HUES6 (cell line): Measurements from ENCODE around the gene SEMA4D.
A peak's percentile ranks its signal among the peaks of the same experiment; 100 is the strongest.
"Not testable (repeated sequence)": the region's sequence is repeated elsewhere in the genome, so short reads cannot be mapped to it uniquely, and the experiment has no call there.

Experiments used
- H3K27ac ChIP-seq: 2 replicates; pipeline ENCODE4 v1.7.0; 2013; ENCODE audit warnings: low read depth, mild to moderate bottlenecking, low read length, inconsistent platforms
- H3K27me3 ChIP-seq: 2 replicates; pipeline ENCODE4 v1.6.1; 2013; ENCODE audit warnings: low read length; ENCODE audit not compliant: control insufficient read depth, insufficient read depth
- H3K36me3 ChIP-seq: 2 replicates; pipeline ENCODE4 v1.6.1; 2013; ENCODE audit warnings: low read length; ENCODE audit not compliant: control insufficient read depth, insufficient read depth
- H3K4me1 ChIP-seq: 2 replicates; pipeline ENCODE4 v1.6.1; 2013; ENCODE audit warnings: low read length; ENCODE audit not compliant: control insufficient read depth, insufficient read depth
- H3K4me3 ChIP-seq: 2 replicates; pipeline ENCODE4 v1.5.1; 2013; ENCODE audit warnings: low read depth, low read length
- H3K9ac ChIP-seq: one replicate; pipeline ENCODE4 v1.6.1; 2013; ENCODE audit warnings: mild to moderate bottlenecking, low read length
- H3K9me3 ChIP-seq: 2 replicates; pipeline ENCODE4 v1.6.1; 2013; ENCODE audit warnings: low read depth, low read length; ENCODE audit not compliant: control insufficient read depth, insufficient read depth

The SEMA4D gene

DNA sequence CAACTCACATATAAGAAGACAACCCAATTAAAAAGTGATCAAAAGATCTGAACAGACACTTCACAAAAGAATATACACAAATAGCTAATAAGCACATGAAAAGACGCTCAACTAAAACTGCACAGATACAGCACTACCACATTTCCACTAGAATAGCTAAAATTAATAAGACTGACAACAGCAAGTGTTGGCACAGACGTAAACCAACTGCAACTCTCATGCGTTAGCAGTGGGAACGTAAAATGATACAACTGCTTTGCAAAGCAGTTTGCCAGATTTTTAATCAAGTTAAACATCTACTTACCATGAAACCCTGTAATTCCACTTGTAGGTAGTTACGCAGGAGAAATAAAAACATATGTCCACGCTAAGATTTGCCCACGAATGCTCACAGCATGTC, 9.0 kb downstream of the SEMA4D start:
- Histone ChIP-seq H3K36me3 (peaks cover 3% of the 10 kb centered on the region; the same call in 1 of the 2 replicates), H3K9me3 (no peaks in the 10 kb centered on the region), H3K4me1 (peaks cover 29% of the 10 kb centered on the region), H3K27ac (no peak overlapping the region), H3K4me3 (no peak overlapping the region), H3K27me3 (no peaks in the 10 kb centered on the region), H3K9ac (no peak overlapping the region)

DNA sequence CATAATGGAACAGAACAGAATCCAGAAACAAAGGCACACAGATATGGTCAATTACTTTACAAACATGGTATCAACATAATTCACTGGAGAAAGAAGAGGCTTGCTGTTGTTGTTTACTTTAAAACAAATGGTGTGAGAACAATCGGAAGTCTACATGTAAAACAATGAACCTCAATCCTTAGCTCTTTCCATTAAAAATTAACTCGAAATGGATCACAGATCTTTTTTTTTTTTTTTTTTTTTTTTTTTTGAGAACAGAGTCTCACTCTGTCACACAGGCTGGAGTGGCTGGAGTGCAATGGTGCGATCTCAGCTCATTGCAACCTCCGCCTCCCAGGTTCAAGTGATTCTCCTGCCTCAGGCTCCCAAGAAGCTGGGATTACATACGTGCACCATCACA, 9.8 kb downstream of the SEMA4D start:
- H3K9me3 ChIP-seq: no peaks in the 10 kb centered on the region
- no peak overlapping the region for H3K27ac ChIP-seq
- peaks cover 3% of the 10 kb centered on the region; the same call in 1 of the 2 replicates for H3K36me3 ChIP-seq
- no peak overlapping the region for H3K4me3 ChIP-seq
- peaks cover 21% of the 10 kb centered on the region for H3K4me1 ChIP-seq
- H3K9ac ChIP-seq: no peak overlapping the region
- H3K27me3 ChIP-seq: no peaks in the 10 kb centered on the region

- Histone ChIP-seq H3K27me3 (no peaks in the 10 kb centered on the region), H3K4me3 (no peak overlapping the region), H3K9me3 (no peaks in the 10 kb centered on the region), H3K27ac (no peak overlapping the region), H3K4me1 (peaks cover 19% of the 10 kb centered on the region), H3K36me3 (peaks cover 3% of the 10 kb centered on the region; the same call in 1 of the 2 replicates), H3K9ac (no peak overlapping the region)
Observed at GRCh38 chr9:89486681-89487080, 11.2 kb downstream of the SEMA4D start.

DNA sequence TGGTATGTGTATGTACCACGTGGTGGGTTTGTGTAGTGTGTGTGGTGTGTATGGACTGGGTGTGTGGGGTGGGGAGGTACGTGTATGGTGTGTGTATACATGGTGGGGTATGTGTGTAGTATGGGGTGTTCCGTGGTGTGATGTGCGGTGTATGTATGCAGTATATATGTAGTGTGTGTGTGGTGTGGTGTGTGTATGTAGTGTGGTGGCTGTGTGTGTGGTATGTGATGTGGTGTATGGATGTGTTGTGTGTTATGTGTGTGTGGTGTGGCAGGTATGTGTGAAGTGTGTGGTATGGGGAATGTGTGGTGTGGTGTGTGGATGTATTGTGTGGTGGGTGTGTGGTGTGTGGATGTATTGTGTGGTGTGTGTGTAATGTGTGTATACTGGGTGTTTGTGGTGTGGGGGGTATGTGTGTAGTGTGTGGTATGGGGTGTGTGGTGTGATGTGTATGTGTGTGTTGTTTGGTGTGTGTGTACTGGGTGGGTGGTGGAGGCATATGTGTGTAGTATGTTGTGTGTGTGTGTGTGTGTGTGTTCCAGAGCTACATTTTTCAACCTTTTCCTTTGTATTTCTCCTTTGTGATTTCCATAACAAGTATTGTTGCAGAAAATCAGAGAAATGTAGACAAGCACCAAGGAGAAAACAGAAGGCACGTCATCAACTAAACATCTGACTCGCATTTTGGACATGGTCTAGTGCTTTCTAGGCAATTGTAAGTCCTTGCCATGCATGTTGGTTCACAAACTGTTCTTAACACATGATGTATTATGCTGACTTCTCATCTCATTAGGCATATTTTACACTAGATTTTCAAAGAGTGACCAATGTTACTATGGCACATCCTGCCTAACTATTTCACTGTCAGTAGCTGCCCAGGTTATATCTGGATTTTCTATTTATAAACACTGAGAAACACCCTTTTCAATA, 13.2 kb downstream of the SEMA4D start:
- Histone ChIP-seq H3K4me1 (peaks cover 7% of the 10 kb centered on the region; the same call in 1 of the 2 replicates), H3K9ac (no peak overlapping the region), H3K9me3 (no peaks in the 10 kb centered on the region), H3K27ac (no peak overlapping the region), H3K27me3 (no peaks in the 10 kb centered on the region), H3K4me3 (no peak overlapping the region), H3K36me3 (peaks cover 3% of the 10 kb centered on the region; the same call in 1 of the 2 replicates)

GRCh38 chr9:89483592-89484474, 14.1 kb downstream of the SEMA4D start:
- Histone ChIP-seq H3K9ac (no peak overlapping the region), H3K4me1 (0 out of 2 replicates have a peak, but pooled peaks cover 3% of the 10 kb centered on the region), H3K36me3 (peaks cover 8% of the 10 kb centered on the region), H3K27ac (no peak overlapping the region), H3K4me3 (no peak overlapping the region), H3K27me3 (no peaks in the 10 kb centered on the region), H3K9me3 (0 out of 2 replicates have a peak, but pooled peaks cover 2% of the 10 kb centered on the region)

DNA sequence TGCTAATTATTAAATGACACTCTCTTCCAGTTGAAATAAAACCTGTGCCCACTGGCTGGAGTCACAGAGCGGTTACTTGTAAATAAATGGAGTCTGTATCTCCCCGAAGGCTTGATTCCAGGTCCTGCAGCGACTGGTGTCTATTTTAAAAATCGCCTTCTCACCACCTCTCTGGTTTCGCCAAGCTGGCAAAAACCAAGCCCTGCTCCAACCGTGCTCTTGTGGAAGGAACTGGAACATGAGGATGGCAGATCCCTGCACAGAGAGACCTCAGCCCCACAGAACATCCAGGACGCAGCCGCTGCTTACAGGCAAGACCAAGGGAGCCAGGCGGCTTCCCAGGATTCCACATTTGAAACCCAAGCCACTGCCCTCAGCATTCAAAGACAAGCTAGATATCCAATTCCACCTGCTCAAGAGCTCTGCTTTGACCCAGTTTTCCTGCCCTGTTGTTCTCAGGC, 15.0 kb downstream of the SEMA4D start:
- no peak overlapping the region for H3K4me3 ChIP-seq
- peaks cover 7% of the 10 kb centered on the region; the same call in 1 of the 2 replicates for H3K4me1 ChIP-seq
- 0 out of 2 replicates have a peak, but pooled peaks cover 3% of the 10 kb centered on the region for H3K9me3 ChIP-seq
- no peaks in the 10 kb centered on the region for H3K27me3 ChIP-seq
- peaks cover 10% of the 10 kb centered on the region for H3K36me3 ChIP-seq
- no peak overlapping the region for H3K9ac ChIP-seq
- H3K27ac ChIP-seq: no peak overlapping the region

DNA sequence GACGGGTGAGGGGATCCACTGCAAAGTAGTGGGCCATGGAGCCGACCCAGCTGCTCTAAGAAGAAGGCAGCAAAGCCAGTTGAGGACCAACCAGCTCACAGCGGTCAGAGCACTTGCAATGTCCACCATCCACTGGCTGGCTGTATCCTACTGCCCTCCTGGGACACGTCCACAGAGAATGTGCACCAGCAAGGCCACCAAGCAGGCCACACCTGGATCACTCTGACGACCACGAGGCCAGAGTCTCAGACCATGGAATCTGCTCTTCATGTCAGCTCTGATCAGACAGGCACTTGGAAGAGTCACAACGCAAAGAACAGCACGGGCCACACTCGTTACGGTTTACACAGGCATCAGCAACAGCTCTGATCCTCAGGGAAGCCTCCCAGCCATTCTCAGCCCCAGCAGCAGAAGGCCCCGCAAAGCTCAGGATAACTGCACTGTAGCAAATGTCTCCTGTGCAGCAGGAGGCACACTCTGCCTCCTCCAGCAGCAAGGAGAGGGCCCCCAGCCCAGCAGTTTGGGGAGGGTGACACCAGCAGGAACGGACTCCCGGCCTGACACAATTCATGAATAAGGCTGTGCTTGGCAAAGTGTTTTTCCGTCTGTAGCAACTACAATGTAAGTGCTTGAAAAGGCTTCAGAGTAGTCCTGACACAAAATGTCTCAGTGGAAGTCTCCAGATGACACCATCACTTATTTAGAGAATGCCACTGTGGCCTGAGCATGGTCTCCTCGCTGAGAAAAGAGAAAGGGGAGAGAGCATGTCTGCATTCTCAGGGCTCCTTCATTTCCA, 15.7 kb downstream of the SEMA4D start:
- H3K9me3 ChIP-seq: 0 out of 2 replicates have a peak, but pooled peaks cover 3% of the 10 kb centered on the region
- H3K9ac ChIP-seq: peak overlapping the region; percentile 24
- H3K4me1 ChIP-seq: peaks cover 7% of the 10 kb centered on the region
- H3K36me3 ChIP-seq: peaks cover 10% of the 10 kb centered on the region
- H3K4me3 ChIP-seq: no peak overlapping the region
- H3K27ac ChIP-seq: no peak overlapping the region
- no peaks in the 10 kb centered on the region for H3K27me3 ChIP-seq

DNA sequence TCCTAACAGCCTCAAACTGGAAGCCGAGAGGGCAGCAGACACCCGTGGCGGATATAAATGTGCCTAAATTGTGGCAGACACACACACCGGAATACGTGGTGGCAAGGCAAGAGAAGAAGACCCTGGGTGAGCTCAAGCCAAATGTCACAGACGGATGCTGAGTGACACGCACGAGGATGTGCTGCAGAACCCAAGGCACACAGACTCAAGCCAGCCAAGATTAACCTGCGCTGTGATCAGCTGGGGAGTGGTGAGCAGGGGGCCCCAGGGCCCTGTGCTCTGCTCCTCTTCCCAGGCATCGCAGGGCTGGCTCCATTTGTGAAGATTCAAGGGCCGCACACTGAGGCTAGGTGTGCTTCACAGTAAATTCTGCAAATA, 16.4 kb downstream of the SEMA4D start:
- Histone ChIP-seq H3K27me3 (no peaks in the 10 kb centered on the region), H3K36me3 (peaks cover 10% of the 10 kb centered on the region), H3K27ac (no peak overlapping the region), H3K9me3 (0 out of 2 replicates have a peak, but pooled peaks cover 3% of the 10 kb centered on the region), H3K4me3 (no peak overlapping the region), H3K4me1 (peaks cover 7% of the 10 kb centered on the region), H3K9ac (no peak overlapping the region)

GRCh38 chr9:89480825-89481537, 16.9 kb downstream of the SEMA4D start:
- Histone ChIP-seq H3K4me1 (peaks cover 7% of the 10 kb centered on the region), H3K27me3 (no peaks in the 10 kb centered on the region), H3K27ac (no peak overlapping the region), H3K4me3 (no peak overlapping the region), H3K9me3 (0 out of 2 replicates have a peak, but pooled peaks cover 3% of the 10 kb centered on the region), H3K36me3 (peaks cover 10% of the 10 kb centered on the region), H3K9ac (no peak overlapping the region)

- not testable (repeated sequence) for H3K4me1 ChIP-seq, H3K9me3 ChIP-seq, H3K27me3 ChIP-seq, H3K9ac ChIP-seq, H3K4me3 ChIP-seq, H3K27ac ChIP-seq
- H3K36me3 ChIP-seq: peaks cover 10% of the 10 kb centered on the region
Observed at GRCh38 chr9:89480372-89480771, 17.5 kb downstream of the SEMA4D start.
